A549 (cell line): ENCODE measurements around the gene SPEN. TPM values are rescaled to one million over a fixed set of nuclear protein-coding genes. Genes with fewer than 3 reads are reported as not detected.

Experiments
- ATAC-seq, 2 experiments: fragments of 200-7000 bp in 1 of 2; fragments of >200 bp in 1 of 2; cut with Nextera tagmentation in 1 of 2; cut with Tn5 transposase in 1 of 2; 3 replicates each; pipeline versions ENCODE4 v1.8.0 to v1.9.1; 2018 to 2020; ENCODE audit warnings: mild to moderate bottlenecking in 1 of 2, moderate library complexity in 1 of 2
- CTCF ChIA-PET: fragments of 300-600 bp; sonication (Branson Sonifier 250); formaldehyde crosslinking; extraction: SDS; loops from one replicate; lab custom pipeline; 2021; ENCODE audit warnings: antibody characterized with exemption, inconsistent platforms; lab: Yijun Ruan, JAX
- POLR2A ChIA-PET: fragments of 350-600 bp; formaldehyde crosslinking; extraction: SDS; loops from one replicate; lab custom pipeline; 2021; ENCODE audit warnings: antibody characterized with exemption, inconsistent platforms; lab: Yijun Ruan, JAX
- DNase-seq, 2 experiments: peaks; one replicate each; pipeline versions ENCODE4 v3.0.0 to v3.0.0-alpha.2; 2011 to 2016; ENCODE audit warnings: low read depth in 1 of 2, low spot score in 1 of 2
- FAIRE-seq: peaks from 2 replicates; lab custom pipeline; 2011; peaks lifted over from hg19 to GRCh38; lab: Jason Lieb, UNC
- H3K27ac ChIP-seq, 2 experiments: fragments of >200 bp; sonication (Bioruptor Twin); formaldehyde crosslinking; 3 replicates each; pipeline ENCODE4 v1.5.1; 2016 to 2017
- H3K4me1 ChIP-seq: fragments of >200 bp; sonication (Bioruptor Twin); formaldehyde crosslinking; 3 replicates; pipeline ENCODE4 v1.6.1; 2016
- H3K4me2 ChIP-seq: fragments of >200 bp; sonication (Bioruptor Twin); formaldehyde crosslinking; 3 replicates; pipeline ENCODE4 v1.6.1; 2016
- H3K4me3 ChIP-seq: fragments of >200 bp; sonication (Bioruptor Twin); formaldehyde crosslinking; 3 replicates; pipeline ENCODE4 v1.5.1; 2016
- H3K9me3 ChIP-seq: fragments of >200 bp; sonication (Bioruptor Twin); formaldehyde crosslinking; 3 replicates; pipeline ENCODE4 v1.6.1; 2016
- EHF ChIP-seq: fragments of 250-450 bp; sonication (Bioruptor Pico); IDR thresholded peaks from 2 replicates; pipeline ENCODE4 v1.5.0; 2020; ENCODE audit warnings: mild to moderate bottlenecking
- EHMT2 ChIP-seq: fragments of 200-600 bp; sonication (generic); IDR thresholded peaks from 2 replicates; pipeline ENCODE4 v1.6.1; 2016; ENCODE audit warnings: antibody characterized with exemption, low read depth, mild to moderate bottlenecking, moderate library complexity
- ELK1 ChIP-seq: fragments of 150-350 bp; IDR thresholded peaks from 2 replicates; pipeline ENCODE4 v1.6.1; 2014; ENCODE audit warnings: low read depth, mild to moderate bottlenecking, low read length
- ESRRA ChIP-seq: fragments of 150-350 bp; IDR thresholded peaks from 2 replicates; pipeline ENCODE4 v1.6.1; 2014; ENCODE audit warnings: mild to moderate bottlenecking, low read length, borderline replicate concordance
- HDAC2 ChIP-seq: fragments of 200-600 bp; sonication (generic); IDR thresholded peaks from 2 replicates; pipeline ENCODE4 v1.6.1; 2016
- HEYL ChIP-seq: fragments of 250-450 bp; sonication (Bioruptor Pico); IDR thresholded peaks from 2 replicates; pipeline ENCODE4 v1.8.0; 2021; ENCODE audit warnings: mild to moderate bottlenecking, moderate library complexity
- JUN ChIP-seq, 2 experiments: fragments of >200 bp; sonication (Bioruptor Twin); formaldehyde crosslinking; IDR thresholded peaks; 2 replicates in 1 of 2; 3 replicates in 1 of 2; pipeline ENCODE4 v1.6.1; 2016 to 2017
- JUNB ChIP-seq: fragments of >200 bp; sonication (Bioruptor Twin); formaldehyde crosslinking; IDR thresholded peaks from 2 replicates; pipeline ENCODE4 v1.6.1; 2016
- MAZ ChIP-seq: fragments of 150-350 bp; IDR thresholded peaks from 2 replicates; pipeline ENCODE4 v1.6.1; 2014; ENCODE audit warnings: antibody characterized with exemption, low read depth, low read length, borderline replicate concordance
- MYC ChIP-seq: IDR thresholded peaks from 2 replicates; pipeline ENCODE4 v1.6.1; 2012; ENCODE audit warnings: mild to moderate bottlenecking, inconsistent platforms, low read length, improper control_type of control experiment, borderline replicate concordance
- PBX3 ChIP-seq: IDR thresholded peaks from 2 replicates; pipeline ENCODE4 v1.6.1; 2012
- PHF8 ChIP-seq: fragments of 200-600 bp; sonication (generic); IDR thresholded peaks from 2 replicates; pipeline ENCODE4 v1.6.1; 2016; ENCODE audit warnings: low read depth, mild to moderate bottlenecking, antibody characterized with exemption, moderate library complexity, borderline replicate concordance
- POLR2AphosphoS2 ChIP-seq: conservative IDR thresholded peaks from 2 replicates; pipeline ENCODE4 v1.6.1; 2012; ENCODE audit warnings: low read length, improper control_type of control experiment, inconsistent platforms
- RFX5 ChIP-seq: fragments of 450-650 bp; IDR thresholded peaks from 2 replicates; pipeline ENCODE4 v1.7.1; 2014; ENCODE audit warnings: antibody characterized with exemption, mild to moderate bottlenecking, moderate library complexity
- SREBF2 ChIP-seq: fragments of 450-650 bp; IDR thresholded peaks from 2 replicates; pipeline ENCODE4 v1.6.1; 2014; ENCODE audit warnings: mild to moderate bottlenecking, moderate library complexity
- TP53 ChIP-seq: fragments of 250-450 bp; sonication (Bioruptor Pico); IDR thresholded peaks from 2 replicates; pipeline ENCODE4 v1.5.0; 2021; ENCODE audit warnings: mild to moderate bottlenecking, moderate library complexity
- ZC3H11A ChIP-seq: fragments of 450-650 bp; IDR thresholded peaks from 2 replicates; pipeline ENCODE4 v1.6.1; 2014; ENCODE audit warnings: antibody characterized with exemption, mild to moderate bottlenecking
- ZFP36 ChIP-seq: fragments of 450-650 bp; IDR thresholded peaks from 2 replicates; pipeline ENCODE4 v1.6.1; 2014; ENCODE audit warnings: borderline replicate concordance; ENCODE audit not compliant: partially characterized antibody
- WGBS: methylation state at CpG from one replicate; pipeline ENCODE4 v1.1.6; 2017; ENCODE audit errors: missing lambda C conversion rate; 5-methylcytosine and 5-hydroxymethylcytosine counted together
- polyA plus RNA-seq, 4 experiments: library from polyadenylated mRNA; depleted of rRNA in 3 of 4; stranded (reverse); fragments of >200 nt; fragmentation: RNase III in 1 of 4; extraction: RNeasy Plus Mini Kit Qiagen cat#74134 plus additional on column Dnase treatment in 1 of 4; gene quantifications; 2 replicates in 3 of 4; 3 replicates in 1 of 4; pipeline ENCODE4 v1.2.3, GENCODE V29; 2011 to 2017
- TF ChIP-seq, protein P1 (sequence below): fragments of >200 bp; sonication (Bioruptor Twin); formaldehyde crosslinking; IDR thresholded peaks from 3 replicates; pipeline ENCODE4 v1.5.1; 2016
- TF ChIP-seq, protein P2 (sequence below): fragments of >200 bp; sonication (Bioruptor Twin); formaldehyde crosslinking; IDR thresholded peaks from 3 replicates; pipeline ENCODE4 v1.6.1; 2016
- TF ChIP-seq, protein P3 (sequence below): fragments of 200-600 bp; sonication (generic); IDR thresholded peaks from 2 replicates; pipeline ENCODE4 v1.6.1; 2016; ENCODE audit warnings: antibody characterized with exemption, mild to moderate bottlenecking, moderate library complexity

SPEN gene
- polyA plus RNA-seq, 2 of the 4 experiments (the other 2 are of a cell fraction) = 7.0 to 15.5 TPM

- H3K4me3 ChIP-seq = no peak overlapping the region
- no peak overlapping the region for H3K4me2 ChIP-seq
- ATAC-seq (no peak), DNase-seq (no peak), FAIRE-seq (no peak)
- H3K4me1 ChIP-seq = peaks cover 7% of the 10 kb centered on the region; the same call in 1 of the 3 replicates
- WGBS = 86% methylated on average over 10 of the region's 10 CpGs
- POLR2A ChIA-PET = interaction anchor here (0.7 kb wide), 1 partner anchor 14 kb away, joined by 5 read pairs; no protein-coding TSS in a partner anchor
- CTCF ChIA-PET = interaction anchor here (0.6 to 0.7 kb wide), 3 partner anchors 12 to 118 kb away, joined by 3 to 4 read pairs (median 4); partner anchors contain the start of gene ZBTB17
- 0 out of 3 replicates have a peak, but pooled peaks cover 3% of the 10 kb centered on the region for H3K9me3 ChIP-seq
- H3K27ac ChIP-seq = no peak overlapping the region
- TF ChIP-seq PBX3 (no peak), MAZ (no peak), SREBF2 (no peak)
- TF ChIP-seq, protein P1, sequence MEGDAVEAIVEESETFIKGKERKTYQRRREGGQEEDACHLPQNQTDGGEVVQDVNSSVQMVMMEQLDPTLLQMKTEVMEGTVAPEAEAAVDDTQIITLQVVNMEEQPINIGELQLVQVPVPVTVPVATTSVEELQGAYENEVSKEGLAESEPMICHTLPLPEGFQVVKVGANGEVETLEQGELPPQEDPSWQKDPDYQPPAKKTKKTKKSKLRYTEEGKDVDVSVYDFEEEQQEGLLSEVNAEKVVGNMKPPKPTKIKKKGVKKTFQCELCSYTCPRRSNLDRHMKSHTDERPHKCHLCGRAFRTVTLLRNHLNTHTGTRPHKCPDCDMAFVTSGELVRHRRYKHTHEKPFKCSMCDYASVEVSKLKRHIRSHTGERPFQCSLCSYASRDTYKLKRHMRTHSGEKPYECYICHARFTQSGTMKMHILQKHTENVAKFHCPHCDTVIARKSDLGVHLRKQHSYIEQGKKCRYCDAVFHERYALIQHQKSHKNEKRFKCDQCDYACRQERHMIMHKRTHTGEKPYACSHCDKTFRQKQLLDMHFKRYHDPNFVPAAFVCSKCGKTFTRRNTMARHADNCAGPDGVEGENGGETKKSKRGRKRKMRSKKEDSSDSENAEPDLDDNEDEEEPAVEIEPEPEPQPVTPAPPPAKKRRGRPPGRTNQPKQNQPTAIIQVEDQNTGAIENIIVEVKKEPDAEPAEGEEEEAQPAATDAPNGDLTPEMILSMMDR = no peak
Observed at GRCh38 chr1:15963968-15964648, 116.6 kb downstream of the SPEN start.

- H3K27ac ChIP-seq = no peak overlapping the region
- CTCF ChIA-PET = no interaction called here
- DNase-seq (no peak), ATAC-seq (no peak), FAIRE-seq (no peak)
- TF ChIP-seq MYC (no peak), ZFP36 (no peak), PHF8 (no peak), EHMT2 (no peak), ZC3H11A (no peak), HDAC2 (no peak), ESRRA (no peak), JUNB (no peak), RFX5 (no peak), EHF (CRISPR knock-in tag) (no peak), HEYL (CRISPR knock-in tag) (no peak), ELK1 (no peak), POLR2AphosphoS2 (no peak), JUN (IDR thresholded peaks at IDR 0.05) (no peak), TP53 (CRISPR knock-in tag) (no peak)
- TF ChIP-seq, protein P2, sequence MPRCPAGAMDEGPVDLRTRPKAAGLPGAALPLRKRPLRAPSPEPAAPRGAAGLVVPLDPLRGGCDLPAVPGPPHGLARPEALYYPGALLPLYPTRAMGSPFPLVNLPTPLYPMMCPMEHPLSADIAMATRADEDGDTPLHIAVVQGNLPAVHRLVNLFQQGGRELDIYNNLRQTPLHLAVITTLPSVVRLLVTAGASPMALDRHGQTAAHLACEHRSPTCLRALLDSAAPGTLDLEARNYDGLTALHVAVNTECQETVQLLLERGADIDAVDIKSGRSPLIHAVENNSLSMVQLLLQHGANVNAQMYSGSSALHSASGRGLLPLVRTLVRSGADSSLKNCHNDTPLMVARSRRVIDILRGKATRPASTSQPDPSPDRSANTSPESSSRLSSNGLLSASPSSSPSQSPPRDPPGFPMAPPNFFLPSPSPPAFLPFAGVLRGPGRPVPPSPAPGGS = no peak
- TF ChIP-seq, protein P3, sequence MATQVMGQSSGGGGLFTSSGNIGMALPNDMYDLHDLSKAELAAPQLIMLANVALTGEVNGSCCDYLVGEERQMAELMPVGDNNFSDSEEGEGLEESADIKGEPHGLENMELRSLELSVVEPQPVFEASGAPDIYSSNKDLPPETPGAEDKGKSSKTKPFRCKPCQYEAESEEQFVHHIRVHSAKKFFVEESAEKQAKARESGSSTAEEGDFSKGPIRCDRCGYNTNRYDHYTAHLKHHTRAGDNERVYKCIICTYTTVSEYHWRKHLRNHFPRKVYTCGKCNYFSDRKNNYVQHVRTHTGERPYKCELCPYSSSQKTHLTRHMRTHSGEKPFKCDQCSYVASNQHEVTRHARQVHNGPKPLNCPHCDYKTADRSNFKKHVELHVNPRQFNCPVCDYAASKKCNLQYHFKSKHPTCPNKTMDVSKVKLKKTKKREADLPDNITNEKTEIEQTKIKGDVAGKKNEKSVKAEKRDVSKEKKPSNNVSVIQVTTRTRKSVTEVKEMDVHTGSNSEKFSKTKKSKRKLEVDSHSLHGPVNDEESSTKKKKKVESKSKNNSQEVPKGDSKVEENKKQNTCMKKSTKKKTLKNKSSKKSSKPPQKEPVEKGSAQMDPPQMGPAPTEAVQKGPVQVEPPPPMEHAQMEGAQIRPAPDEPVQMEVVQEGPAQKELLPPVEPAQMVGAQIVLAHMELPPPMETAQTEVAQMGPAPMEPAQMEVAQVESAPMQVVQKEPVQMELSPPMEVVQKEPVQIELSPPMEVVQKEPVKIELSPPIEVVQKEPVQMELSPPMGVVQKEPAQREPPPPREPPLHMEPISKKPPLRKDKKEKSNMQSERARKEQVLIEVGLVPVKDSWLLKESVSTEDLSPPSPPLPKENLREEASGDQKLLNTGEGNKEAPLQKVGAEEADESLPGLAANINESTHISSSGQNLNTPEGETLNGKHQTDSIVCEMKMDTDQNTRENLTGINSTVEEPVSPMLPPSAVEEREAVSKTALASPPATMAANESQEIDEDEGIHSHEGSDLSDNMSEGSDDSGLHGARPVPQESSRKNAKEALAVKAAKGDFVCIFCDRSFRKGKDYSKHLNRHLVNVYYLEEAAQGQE = no peak
- 74% methylated on average over 7 of the region's 7 CpGs for WGBS
- no peak overlapping the region for H3K4me3 ChIP-seq
- peaks cover 8% of the 10 kb centered on the region; the same call in 1 of the 3 replicates for H3K9me3 ChIP-seq
- POLR2A ChIA-PET = no interaction called here
- no peak overlapping the region for H3K4me2 ChIP-seq
- H3K4me1 ChIP-seq = peaks cover 7% of the 10 kb centered on the region; the same call in 1 of the 3 replicates
Observed at GRCh38 chr1:15965228-15965767, 117.8 kb downstream of the SPEN start.
